A549 (cell line): ENCODE measurements around the gene SORL1-AS1.

Experiments
- ATAC-seq, 2 experiments: fragments of 200-7000 bp in 1 of 2; fragments of >200 bp in 1 of 2; cut with Nextera tagmentation in 1 of 2; cut with Tn5 transposase in 1 of 2; 3 replicates each; pipeline versions ENCODE4 v1.8.0 to v1.9.1; 2018 to 2020; ENCODE audit warnings: mild to moderate bottlenecking in 1 of 2, moderate library complexity in 1 of 2
- CTCF ChIA-PET: fragments of 300-600 bp; sonication (Branson Sonifier 250); formaldehyde crosslinking; extraction: SDS; loops from one replicate; lab custom pipeline; 2021; ENCODE audit warnings: antibody characterized with exemption, inconsistent platforms; lab: Yijun Ruan, JAX
- POLR2A ChIA-PET: fragments of 350-600 bp; formaldehyde crosslinking; extraction: SDS; loops from one replicate; lab custom pipeline; 2021; ENCODE audit warnings: antibody characterized with exemption, inconsistent platforms; lab: Yijun Ruan, JAX
- DNase-seq, 2 experiments: peaks; one replicate each; pipeline versions ENCODE4 v3.0.0 to v3.0.0-alpha.2; 2011 to 2016; ENCODE audit warnings: low read depth in 1 of 2, low spot score in 1 of 2
- FAIRE-seq: peaks from 2 replicates; lab custom pipeline; 2011; peaks lifted over from hg19 to GRCh38; lab: Jason Lieb, UNC
- H3K27ac ChIP-seq, 2 experiments: fragments of >200 bp; sonication (Bioruptor Twin); formaldehyde crosslinking; 3 replicates each; pipeline ENCODE4 v1.5.1; 2016 to 2017
- H3K4me1 ChIP-seq: fragments of >200 bp; sonication (Bioruptor Twin); formaldehyde crosslinking; 3 replicates; pipeline ENCODE4 v1.6.1; 2016
- H3K4me2 ChIP-seq: fragments of >200 bp; sonication (Bioruptor Twin); formaldehyde crosslinking; 3 replicates; pipeline ENCODE4 v1.6.1; 2016
- H3K4me3 ChIP-seq: fragments of >200 bp; sonication (Bioruptor Twin); formaldehyde crosslinking; 3 replicates; pipeline ENCODE4 v1.5.1; 2016
- H3K9me3 ChIP-seq: fragments of >200 bp; sonication (Bioruptor Twin); formaldehyde crosslinking; 3 replicates; pipeline ENCODE4 v1.6.1; 2016
- BHLHE40 ChIP-seq: IDR thresholded peaks from 2 replicates; pipeline ENCODE4 v1.6.1; 2012; ENCODE audit warnings: low read depth, low read length, inconsistent platforms
- CBX8 ChIP-seq: fragments of 200-600 bp; sonication (generic); IDR thresholded peaks from 2 replicates; pipeline ENCODE4 v1.6.1; 2016
- CHD2 ChIP-seq: fragments of 150-350 bp; IDR thresholded peaks from 2 replicates; pipeline ENCODE4 v1.6.1; 2014; ENCODE audit warnings: low read length; ENCODE audit not compliant: partially characterized antibody
- CHD4 ChIP-seq: fragments of 200-600 bp; sonication (generic); IDR thresholded peaks from 2 replicates; pipeline ENCODE4 v1.6.1; 2016; ENCODE audit warnings: antibody characterized with exemption, mild to moderate bottlenecking, borderline replicate concordance
- ESRRA ChIP-seq: fragments of 150-350 bp; IDR thresholded peaks from 2 replicates; pipeline ENCODE4 v1.6.1; 2014; ENCODE audit warnings: mild to moderate bottlenecking, low read length, borderline replicate concordance
- FOSL2 ChIP-seq, 2 experiments: fragments of 450-650 bp in 1 of 2; fragments of >200 bp in 1 of 2; sonication (Bioruptor Twin) in 1 of 2; formaldehyde crosslinking; IDR thresholded peaks; 2 replicates each; pipeline versions ENCODE4 v1.5.0 to v1.6.1; 2016 to 2020; ENCODE audit warnings: mild to moderate bottlenecking in 1 of 2, moderate library complexity in 1 of 2
- GATA3 ChIP-seq: IDR thresholded peaks from 2 replicates; pipeline ENCODE4 v1.6.1; 2012; ENCODE audit warnings: borderline replicate concordance
- HDAC2 ChIP-seq: fragments of 200-600 bp; sonication (generic); IDR thresholded peaks from 2 replicates; pipeline ENCODE4 v1.6.1; 2016
- HMGXB4 ChIP-seq: fragments of 250-450 bp; sonication (Bioruptor Pico); IDR thresholded peaks from 2 replicates; pipeline ENCODE4 v1.5.0; 2021; ENCODE audit warnings: mild to moderate bottlenecking, moderate library complexity, borderline replicate concordance
- HOXB5 ChIP-seq: fragments of 250-450 bp; sonication (Bioruptor Pico); IDR thresholded peaks from 2 replicates; pipeline ENCODE4 v1.5.0; 2020; ENCODE audit warnings: mild to moderate bottlenecking, moderate library complexity
- JUNB ChIP-seq: fragments of >200 bp; sonication (Bioruptor Twin); formaldehyde crosslinking; IDR thresholded peaks from 2 replicates; pipeline ENCODE4 v1.6.1; 2016
- KDM1A ChIP-seq: fragments of 200-600 bp; sonication (generic); IDR thresholded peaks from 2 replicates; pipeline ENCODE4 v1.6.1; 2016; ENCODE audit warnings: low read depth, mild to moderate bottlenecking
- PHF8 ChIP-seq: fragments of 200-600 bp; sonication (generic); IDR thresholded peaks from 2 replicates; pipeline ENCODE4 v1.6.1; 2016; ENCODE audit warnings: low read depth, mild to moderate bottlenecking, antibody characterized with exemption, moderate library complexity, borderline replicate concordance
- RAD21 ChIP-seq, 2 experiments: fragments of >200 bp in 1 of 2; sonication (Bioruptor Twin) in 1 of 2; formaldehyde crosslinking in 1 of 2; IDR thresholded peaks in 1 of 2; conservative IDR thresholded peaks in 1 of 2; 2 replicates in 1 of 2; 3 replicates in 1 of 2; pipeline ENCODE4 v1.6.1; 2012 to 2018; ENCODE audit warnings: inconsistent platforms in 1 of 2
- RARB ChIP-seq: fragments of 250-450 bp; sonication (Bioruptor Pico); IDR thresholded peaks from 2 replicates; pipeline ENCODE4 v1.8.0; 2021; ENCODE audit warnings: mild to moderate bottlenecking, moderate library complexity
- RCOR1 ChIP-seq: fragments of 150-350 bp; IDR thresholded peaks from 2 replicates; pipeline ENCODE4 v1.6.1; 2014; ENCODE audit warnings: antibody characterized with exemption, low read length, low read depth
- RNF2 ChIP-seq: fragments of 200-600 bp; sonication (generic); IDR thresholded peaks from 2 replicates; pipeline ENCODE4 v1.6.1; 2016; ENCODE audit warnings: low read depth, mild to moderate bottlenecking, antibody characterized with exemption, moderate library complexity, borderline replicate concordance
- SMC3 ChIP-seq: fragments of >200 bp; sonication (Bioruptor Twin); formaldehyde crosslinking; IDR thresholded peaks from 3 replicates; pipeline ENCODE4 v1.6.1; 2018; ENCODE audit warnings: inconsistent platforms
- ZSCAN20 ChIP-seq: fragments of 250-450 bp; sonication (Bioruptor Pico); IDR thresholded peaks from 2 replicates; pipeline ENCODE4 v1.8.0; 2022; ENCODE audit warnings: mild to moderate bottlenecking, moderate library complexity
- WGBS: methylation state at CpG from one replicate; pipeline ENCODE4 v1.1.6; 2017; ENCODE audit errors: missing lambda C conversion rate; 5-methylcytosine and 5-hydroxymethylcytosine counted together
- TF ChIP-seq, protein P1 (sequence below): fragments of >200 bp; sonication (Bioruptor Twin); formaldehyde crosslinking; IDR thresholded peaks from 3 replicates; pipeline ENCODE4 v1.5.1; 2016
- TF ChIP-seq, protein P2 (sequence below): fragments of 150-350 bp; IDR thresholded peaks from 2 replicates; pipeline ENCODE4 v1.6.1; 2014; ENCODE audit warnings: low read depth, mild to moderate bottlenecking, low read length
- TF ChIP-seq, protein P3 (sequence below): fragments of 450-650 bp; IDR thresholded peaks from 2 replicates; pipeline ENCODE4 v1.6.1; 2014; ENCODE audit warnings: antibody characterized with exemption

SORL1-AS1 gene

GRCh38 chr11:121441521-121441920 lies 11.2 kb downstream of the SORL1-AS1 start:
- ATAC-seq (no peak), DNase-seq (no peak), FAIRE-seq (no peak)
- POLR2A ChIA-PET, result interaction anchor here (0.7 kb wide), 1 partner anchor 149 kb away, joined by 4 read pairs; the partner anchor contains the start of gene SC5D
- TF ChIP-seq GATA3 (no peak), ESRRA (no peak), BHLHE40 (no peak), RNF2 (no peak), FOSL2 (IDR thresholded peaks at IDR 0.05) (no peak), FOSL2 (CRISPR knock-in tag; IDR thresholded peaks at IDR 0.05) (no peak), CHD2 (no peak), PHF8 (no peak), KDM1A (no peak), RARB (no peak), HOXB5 (CRISPR knock-in tag) (no peak), JUNB (no peak), HDAC2 (no peak), CHD4 (no peak), SMC3 (no peak), RCOR1 (no peak)
- TF ChIP-seq, protein P1, sequence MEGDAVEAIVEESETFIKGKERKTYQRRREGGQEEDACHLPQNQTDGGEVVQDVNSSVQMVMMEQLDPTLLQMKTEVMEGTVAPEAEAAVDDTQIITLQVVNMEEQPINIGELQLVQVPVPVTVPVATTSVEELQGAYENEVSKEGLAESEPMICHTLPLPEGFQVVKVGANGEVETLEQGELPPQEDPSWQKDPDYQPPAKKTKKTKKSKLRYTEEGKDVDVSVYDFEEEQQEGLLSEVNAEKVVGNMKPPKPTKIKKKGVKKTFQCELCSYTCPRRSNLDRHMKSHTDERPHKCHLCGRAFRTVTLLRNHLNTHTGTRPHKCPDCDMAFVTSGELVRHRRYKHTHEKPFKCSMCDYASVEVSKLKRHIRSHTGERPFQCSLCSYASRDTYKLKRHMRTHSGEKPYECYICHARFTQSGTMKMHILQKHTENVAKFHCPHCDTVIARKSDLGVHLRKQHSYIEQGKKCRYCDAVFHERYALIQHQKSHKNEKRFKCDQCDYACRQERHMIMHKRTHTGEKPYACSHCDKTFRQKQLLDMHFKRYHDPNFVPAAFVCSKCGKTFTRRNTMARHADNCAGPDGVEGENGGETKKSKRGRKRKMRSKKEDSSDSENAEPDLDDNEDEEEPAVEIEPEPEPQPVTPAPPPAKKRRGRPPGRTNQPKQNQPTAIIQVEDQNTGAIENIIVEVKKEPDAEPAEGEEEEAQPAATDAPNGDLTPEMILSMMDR, result no peak
- TF ChIP-seq, protein P2, sequence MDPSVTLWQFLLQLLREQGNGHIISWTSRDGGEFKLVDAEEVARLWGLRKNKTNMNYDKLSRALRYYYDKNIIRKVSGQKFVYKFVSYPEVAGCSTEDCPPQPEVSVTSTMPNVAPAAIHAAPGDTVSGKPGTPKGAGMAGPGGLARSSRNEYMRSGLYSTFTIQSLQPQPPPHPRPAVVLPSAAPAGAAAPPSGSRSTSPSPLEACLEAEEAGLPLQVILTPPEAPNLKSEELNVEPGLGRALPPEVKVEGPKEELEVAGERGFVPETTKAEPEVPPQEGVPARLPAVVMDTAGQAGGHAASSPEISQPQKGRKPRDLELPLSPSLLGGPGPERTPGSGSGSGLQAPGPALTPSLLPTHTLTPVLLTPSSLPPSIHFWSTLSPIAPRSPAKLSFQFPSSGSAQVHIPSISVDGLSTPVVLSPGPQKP, result no peak
- CTCF ChIA-PET, result interaction anchor here (2.9 kb wide), 1 partner anchor 10 kb away, joined by 17 read pairs; the partner anchor contains the start of genes SORL1 and SORL1-AS1
- Histone ChIP-seq H3K4me3 (no peak overlapping the region), H3K9me3 (no peaks in the 10 kb centered on the region), H3K4me2 (no peak overlapping the region), H3K27ac (no peak overlapping the region), H3K4me1 (no peaks in the 10 kb centered on the region)
- 53% methylated on average over 2 of the region's 2 CpGs for WGBS

- no peak overlapping the region for H3K4me3 ChIP-seq
- FAIRE-seq (no peak), DNase-seq (no peak), ATAC-seq (no peak)
- ChIA-PET CTCF (no interaction called here), POLR2A (no interaction called here)
- H3K4me1 ChIP-seq, result no peaks in the 10 kb centered on the region
- no peak overlapping the region for H3K27ac ChIP-seq
- no peak overlapping the region for H3K4me2 ChIP-seq
- TF ChIP-seq ZSCAN20 (CRISPR knock-in tag) (no peak), HMGXB4 (CRISPR knock-in tag) (no peak), RCOR1 (no peak), RAD21 (conservative IDR thresholded peaks at IDR 0.05 in 1 of 2, IDR thresholded peaks at IDR 0.05 in 1 of 2) (no peak), CHD2 (no peak), FOSL2 (IDR thresholded peaks at IDR 0.05) (no peak), FOSL2 (CRISPR knock-in tag; IDR thresholded peaks at IDR 0.05) (no peak), CBX8 (no peak)
- TF ChIP-seq, protein P3, sequence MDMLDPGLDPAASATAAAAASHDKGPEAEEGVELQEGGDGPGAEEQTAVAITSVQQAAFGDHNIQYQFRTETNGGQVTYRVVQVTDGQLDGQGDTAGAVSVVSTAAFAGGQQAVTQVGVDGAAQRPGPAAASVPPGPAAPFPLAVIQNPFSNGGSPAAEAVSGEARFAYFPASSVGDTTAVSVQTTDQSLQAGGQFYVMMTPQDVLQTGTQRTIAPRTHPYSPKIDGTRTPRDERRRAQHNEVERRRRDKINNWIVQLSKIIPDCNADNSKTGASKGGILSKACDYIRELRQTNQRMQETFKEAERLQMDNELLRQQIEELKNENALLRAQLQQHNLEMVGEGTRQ, result no peak
- H3K9me3 ChIP-seq, result no peaks in the 10 kb centered on the region
Measured at GRCh38 chr11:121439759-121440158, 13.0 kb downstream of the SORL1-AS1 start.
